DND-41 (cell line): ENCODE data around the gene STX16.

Experiments
- ATAC-seq: fragments of 200-7000 bp; cut with Tn5 transposase; 3 replicates; pipeline ENCODE4 v1.9.1; 2021; ENCODE audit warnings: low read depth; ENCODE audit not compliant: insufficient read depth
- DNase-seq: peaks from one replicate; pipeline ENCODE4 v3.0.0-alpha.2; 2020
- H2AFZ ChIP-seq: 2 replicates; pipeline ENCODE4 v1.6.0; 2012; ENCODE audit warnings: low read depth, low read length
- H3K27ac ChIP-seq: 2 replicates; pipeline ENCODE4 v1.5.1; 2012; ENCODE audit warnings: low read length, inconsistent platforms
- H3K27me3 ChIP-seq: fragments of 200-600 bp; sonication (generic); 2 replicates; pipeline ENCODE4 v1.6.0; 2012; ENCODE audit warnings: low read length, mild to moderate bottlenecking, inconsistent platforms; ENCODE audit not compliant: insufficient read depth, poor library complexity
- H3K36me3 ChIP-seq: 2 replicates; pipeline ENCODE4 v1.5.1; 2012; ENCODE audit warnings: low read length, inconsistent platforms; ENCODE audit not compliant: insufficient read depth
- H3K4me1 ChIP-seq: 2 replicates; pipeline ENCODE4 v1.5.1; 2012; ENCODE audit warnings: mild to moderate bottlenecking, low read length; ENCODE audit not compliant: insufficient read depth
- H3K4me2 ChIP-seq: 2 replicates; pipeline ENCODE4 v1.6.0; 2012; ENCODE audit warnings: mild to moderate bottlenecking, moderate library complexity, low read length, inconsistent platforms; ENCODE audit not compliant: insufficient read depth
- H3K4me3 ChIP-seq, 2 experiments: fragments of 200-600 bp in 1 of 2; shearing (Covaris generic) in 1 of 2; 2 replicates each; pipeline ENCODE4 v1.5.1; 2012 to 2016; ENCODE audit warnings: inconsistent platforms in 2 of 2, low read length in 2 of 2, mild to moderate bottlenecking in 2 of 2, low read depth in 1 of 2, moderate library complexity in 1 of 2
- H3K79me2 ChIP-seq: 2 replicates; pipeline ENCODE4 v1.6.0; 2012; ENCODE audit warnings: low read length, inconsistent platforms; ENCODE audit not compliant: insufficient read depth
- H3K9ac ChIP-seq: 2 replicates; pipeline ENCODE4 v1.6.0; 2012; ENCODE audit warnings: low read depth, mild to moderate bottlenecking, inconsistent platforms, low read length, moderate library complexity
- H3K9me3 ChIP-seq: 2 replicates; pipeline ENCODE4 v1.5.1; 2012; ENCODE audit warnings: low read length, moderate library complexity, mild to moderate bottlenecking, inconsistent platforms; ENCODE audit not compliant: insufficient read depth, severe bottlenecking
- H4K20me1 ChIP-seq: 2 replicates; pipeline ENCODE4 v1.6.0; 2012; ENCODE audit warnings: low read length; ENCODE audit not compliant: insufficient read depth
- CTCF ChIP-seq: IDR thresholded peaks from 2 replicates; pipeline ENCODE4 v1.5.1; 2012; ENCODE audit warnings: borderline replicate concordance, low read length, moderate library complexity, mild to moderate bottlenecking; ENCODE audit not compliant: poor library complexity, severe bottlenecking; ENCODE audit errors: extremely low read depth
- EZH2 ChIP-seq: IDR thresholded peaks from 3 replicates; pipeline ENCODE4 v1.6.1; 2012; ENCODE audit warnings: borderline replicate concordance, low read depth, mild to moderate bottlenecking, moderate library complexity, low read length, inconsistent platforms; ENCODE audit not compliant: severe bottlenecking

STX16 gene

GRCh38 chr20:58688414-58688813 is 37.3 kb downstream of the STX16 start:
- no peaks in the 10 kb centered on the region for H4K20me1 ChIP-seq
- H3K9me3 ChIP-seq, result no peaks in the 10 kb centered on the region
- TF ChIP-seq CTCF (no peak), EZH2 (no peak)
- peaks cover 11% of the 10 kb centered on the region for H3K4me1 ChIP-seq
- no peak overlapping the region for H3K4me3 ChIP-seq
- no peak for ATAC-seq
- H3K79me2 ChIP-seq, result peaks cover 4% of the 10 kb centered on the region
- no peak overlapping the region for H3K9ac ChIP-seq
- no peak for DNase-seq
- H3K4me2 ChIP-seq, result no peak overlapping the region
- H3K27ac ChIP-seq, result no peak overlapping the region
- H2AFZ ChIP-seq, result no peak overlapping the region
- H3K36me3 ChIP-seq, result peaks cover 16% of the 10 kb centered on the region; the same call in 1 of the 2 replicates
- H3K27me3 ChIP-seq, result no peaks in the 10 kb centered on the region

GRCh38 chr20:58688840-58689239 is 37.8 kb downstream of the STX16 start:
- no peak for DNase-seq
- no peak overlapping the region for H3K27ac ChIP-seq
- peaks cover 16% of the 10 kb centered on the region for H3K4me1 ChIP-seq

GRCh38 chr20:58690396-58691135 is 39.5 kb downstream of the STX16 start:
- ATAC-seq (no peak), DNase-seq (no peak)
- H2AFZ ChIP-seq, result no peak overlapping the region
- peaks cover 23% of the 10 kb centered on the region for H3K36me3 ChIP-seq
- H3K79me2 ChIP-seq, result peaks cover 21% of the 10 kb centered on the region
- TF ChIP-seq EZH2 (no peak), CTCF (no peak)
- no peaks in the 10 kb centered on the region for H3K27me3 ChIP-seq
- H3K9ac ChIP-seq, result no peak overlapping the region
- H3K4me3 ChIP-seq, result no peak overlapping the region
- no peak overlapping the region for H3K4me2 ChIP-seq
- peaks cover 28% of the 10 kb centered on the region for H3K4me1 ChIP-seq
- no peaks in the 10 kb centered on the region for H4K20me1 ChIP-seq
- no peaks in the 10 kb centered on the region for H3K9me3 ChIP-seq
- H3K27ac ChIP-seq, result no peak overlapping the region

More at GRCh38 chr20:58688840-58689239, 37.8 kb downstream of the STX16 start:
- H3K9me3 ChIP-seq, result no peaks in the 10 kb centered on the region
- peaks cover 9% of the 10 kb centered on the region for H3K79me2 ChIP-seq
- H3K9ac ChIP-seq, result no peak overlapping the region
- no peaks in the 10 kb centered on the region for H4K20me1 ChIP-seq
- TF ChIP-seq EZH2, result no peak
- no peak for TF ChIP-seq CTCF
- H3K36me3 ChIP-seq, result peaks cover 16% of the 10 kb centered on the region; the same call in 1 of the 2 replicates
- H3K4me2 ChIP-seq, result no peak overlapping the region
- no peak overlapping the region for H3K4me3 ChIP-seq
- no peaks in the 10 kb centered on the region for H3K27me3 ChIP-seq
- no peak overlapping the region for H2AFZ ChIP-seq
- ATAC-seq, result no peak
